ENCODE results near the gene CHST5.
"Not testable (repeated sequence)": the region's sequence is repeated elsewhere in the genome, so short reads cannot be mapped to it uniquely, and the experiment has no call there.

CHST5 gene

DNA sequence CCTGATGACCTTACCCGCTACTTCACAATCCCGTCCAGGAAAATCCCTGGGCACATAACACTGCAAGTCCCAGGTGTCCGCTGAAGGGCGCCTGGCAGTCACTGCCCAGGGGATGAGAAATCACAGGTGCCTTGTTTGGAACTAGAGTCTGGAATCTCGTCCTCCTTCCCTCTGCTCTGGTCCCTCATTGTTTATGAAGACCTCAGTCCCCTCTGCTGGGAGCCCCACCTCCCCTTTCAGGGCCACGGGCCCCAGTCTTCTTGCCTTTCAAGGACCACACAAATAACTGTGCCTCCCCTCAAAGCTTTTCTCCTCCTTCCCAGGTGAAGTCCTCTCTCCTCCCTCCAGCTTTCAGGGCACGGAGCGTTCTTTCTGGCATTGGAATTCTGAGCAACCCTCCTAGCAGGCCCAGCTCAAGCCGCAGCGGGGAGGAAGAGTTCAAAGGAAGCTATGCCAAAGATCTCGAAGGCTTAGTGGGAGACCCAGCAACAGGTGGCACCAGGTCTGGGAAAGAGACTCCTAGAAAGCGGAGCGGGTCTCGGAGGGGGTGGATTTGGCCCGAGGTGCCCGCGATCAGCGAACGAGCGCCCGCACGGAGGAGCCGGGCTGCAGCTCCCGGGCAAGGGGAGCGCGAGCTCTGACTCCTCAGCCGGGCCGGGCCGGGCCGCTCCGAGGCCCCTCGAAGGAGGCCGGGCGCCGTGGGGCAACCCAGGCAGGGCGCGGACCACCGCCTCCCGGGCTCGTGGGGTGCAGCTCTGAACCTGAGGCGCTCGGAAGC, 19.5 kb downstream of the CHST5 start:
- not testable (repeated sequence) for H3K9me3 ChIP-seq (ENCODE audit: low read length); H3K4me1 ChIP-seq (ENCODE audit: insufficient read depth, low read length); H3K36me3 ChIP-seq (ENCODE audit: insufficient read depth, low read length)

DNA sequence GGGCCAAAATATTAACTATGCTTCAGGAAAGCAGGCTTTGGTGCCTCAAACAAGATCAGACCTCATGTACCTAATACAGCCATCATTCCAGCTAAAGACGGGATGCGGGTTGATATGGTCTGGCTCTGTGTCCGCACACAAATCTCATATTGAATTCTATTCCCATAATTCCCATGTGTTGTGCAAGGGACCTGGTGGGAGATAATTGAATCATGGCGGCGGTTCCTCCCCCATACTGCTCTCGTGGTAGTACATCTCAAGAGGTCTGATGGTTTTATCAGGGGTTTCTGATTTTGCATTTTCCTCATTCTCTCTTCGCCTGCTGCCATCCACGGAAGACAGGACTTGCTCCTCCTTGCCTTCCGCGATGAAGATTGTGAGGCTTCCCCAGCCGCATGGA, 21.6 kb downstream of the CHST5 start:
- Histone ChIP-seq H2AFZ (ENCODE audit: low read depth, low read length) (no peak overlapping the region), H3K27me3 (ENCODE audit: insufficient read depth, low read length) (no peaks in the 10 kb centered on the region), H3K36me3 (ENCODE audit: insufficient read depth, low read length) (no peaks in the 10 kb centered on the region), H3K4me1 (ENCODE audit: insufficient read depth, low read length) (peaks cover 4% of the 10 kb centered on the region), H3K4me3 (ENCODE audit: low read length) (no peak overlapping the region), H3K9me3 (ENCODE audit: low read length) (no peaks in the 10 kb centered on the region)

More for the DNA sequence above, 19.5 kb downstream of the CHST5 start:
- Histone ChIP-seq H3K4me3 (ENCODE audit: low read length) (peak overlapping the region; percentile 89), H2AFZ (ENCODE audit: low read depth, low read length) (peak overlapping the region; percentile 82)
- H3K27me3 ChIP-seq (ENCODE audit: insufficient read depth, low read length) = not testable (repeated sequence)

DNA sequence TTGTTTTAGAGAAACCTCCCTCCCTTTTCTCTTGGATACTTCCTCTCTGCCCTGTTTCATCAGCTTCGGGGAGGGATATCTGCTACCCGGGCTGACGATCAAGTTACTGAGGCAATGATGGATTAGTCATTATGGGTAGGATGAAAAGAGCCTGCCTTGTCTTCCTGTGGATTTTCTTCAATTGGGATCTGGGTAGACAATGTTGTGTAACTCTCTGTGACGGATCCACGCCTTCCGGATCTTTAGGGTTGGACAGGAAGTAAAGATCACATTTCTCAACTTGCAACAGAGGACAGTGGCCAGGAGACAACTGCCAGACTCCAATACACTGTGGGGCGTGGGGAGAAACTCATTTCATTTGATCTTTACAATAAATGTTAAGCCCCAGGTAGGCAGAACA, 29.3 kb downstream of the CHST5 start:
- no peaks in the 10 kb centered on the region for H3K27me3 ChIP-seq (ENCODE audit: insufficient read depth, low read length)
- H3K9me3 ChIP-seq (ENCODE audit: low read length) = no peaks in the 10 kb centered on the region
- no peak overlapping the region for H2AFZ ChIP-seq (ENCODE audit: low read depth, low read length)
- no peaks in the 10 kb centered on the region for H3K36me3 ChIP-seq (ENCODE audit: insufficient read depth, low read length)
- H3K4me1 ChIP-seq (ENCODE audit: insufficient read depth, low read length) = peaks cover 4% of the 10 kb centered on the region
- no peak overlapping the region for H3K4me3 ChIP-seq (ENCODE audit: low read length)

GRCh38 chr16:75506107-75506506, 29.8 kb downstream of the CHST5 start:
- H3K4me3 ChIP-seq (ENCODE audit: low read length) = no peak overlapping the region
- H3K9me3 ChIP-seq (ENCODE audit: low read length) = no peaks in the 10 kb centered on the region

DNA sequence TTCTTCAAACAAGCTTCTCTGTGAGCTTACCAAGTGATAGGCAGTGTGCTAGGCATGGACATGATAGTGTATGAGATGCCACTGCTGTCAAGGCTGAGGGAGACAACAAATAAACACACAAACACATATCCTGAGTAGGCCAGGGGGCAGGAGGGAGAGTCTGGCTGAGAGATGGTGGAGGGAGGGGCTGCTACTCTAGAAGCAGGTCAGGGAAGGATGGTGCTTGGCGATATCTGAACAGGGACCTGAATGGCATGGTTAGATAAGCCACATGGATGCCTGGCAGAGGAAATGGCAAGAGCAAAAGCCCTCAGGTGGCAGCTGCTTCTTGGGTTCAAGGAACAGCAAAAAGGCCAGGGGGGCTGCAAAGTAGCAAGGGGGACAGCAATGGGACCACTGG, 32.1 kb downstream of the CHST5 start:
- Histone ChIP-seq H3K4me3 (ENCODE audit: low read length) (no peak overlapping the region), H3K9me3 (ENCODE audit: low read length) (no peaks in the 10 kb centered on the region), H3K4me1 (ENCODE audit: insufficient read depth, low read length) (peaks cover 5% of the 10 kb centered on the region), H2AFZ (ENCODE audit: low read depth, low read length) (no peak overlapping the region), H3K27me3 (ENCODE audit: insufficient read depth, low read length) (no peaks in the 10 kb centered on the region), H3K36me3 (ENCODE audit: insufficient read depth, low read length) (no peaks in the 10 kb centered on the region)

More at GRCh38 chr16:75506107-75506506, 29.8 kb downstream of the CHST5 start:
- Histone ChIP-seq H2AFZ (ENCODE audit: low read depth, low read length) (no peak overlapping the region), H3K36me3 (ENCODE audit: insufficient read depth, low read length) (no peaks in the 10 kb centered on the region), H3K27me3 (ENCODE audit: insufficient read depth, low read length) (no peaks in the 10 kb centered on the region), H3K4me1 (ENCODE audit: insufficient read depth, low read length) (peaks cover 5% of the 10 kb centered on the region)

GRCh38 chr16:75502916-75503605, 32.8 kb downstream of the CHST5 start:
- H3K27me3 ChIP-seq (ENCODE audit: insufficient read depth, low read length) = no peaks in the 10 kb centered on the region
- H3K36me3 ChIP-seq (ENCODE audit: insufficient read depth, low read length) = no peaks in the 10 kb centered on the region
- no peak overlapping the region for H3K4me3 ChIP-seq (ENCODE audit: low read length)
- no peaks in the 10 kb centered on the region for H3K9me3 ChIP-seq (ENCODE audit: low read length)
- no peak overlapping the region for H2AFZ ChIP-seq (ENCODE audit: low read depth, low read length)
- peaks cover 5% of the 10 kb centered on the region for H3K4me1 ChIP-seq (ENCODE audit: insufficient read depth, low read length)

DNA sequence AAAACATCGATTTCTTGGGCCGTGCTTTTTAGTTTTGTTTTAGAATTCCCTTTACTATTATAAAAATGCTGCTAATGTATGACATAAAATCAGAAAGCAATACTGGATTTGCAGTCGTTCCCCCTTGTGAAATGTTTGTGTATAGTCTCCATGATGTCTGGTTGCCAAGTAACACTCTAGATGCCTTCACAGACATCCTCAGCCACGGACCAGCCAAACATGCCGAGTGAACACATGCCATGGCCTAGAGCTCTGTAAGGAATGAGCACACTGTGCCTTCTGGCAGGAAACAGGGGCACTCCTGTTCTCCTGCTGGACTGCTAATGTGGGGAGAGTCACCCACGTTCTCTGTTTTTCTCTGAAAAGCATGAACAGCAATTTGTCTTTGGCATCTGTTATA, 34.1 kb downstream of the CHST5 start:
- not testable (repeated sequence) for H3K9me3 ChIP-seq (ENCODE audit: low read length); H3K4me3 ChIP-seq (ENCODE audit: low read length); H3K36me3 ChIP-seq (ENCODE audit: insufficient read depth, low read length); H3K4me1 ChIP-seq (ENCODE audit: insufficient read depth, low read length); H2AFZ ChIP-seq (ENCODE audit: low read depth, low read length); H3K27me3 ChIP-seq (ENCODE audit: insufficient read depth, low read length)

DNA sequence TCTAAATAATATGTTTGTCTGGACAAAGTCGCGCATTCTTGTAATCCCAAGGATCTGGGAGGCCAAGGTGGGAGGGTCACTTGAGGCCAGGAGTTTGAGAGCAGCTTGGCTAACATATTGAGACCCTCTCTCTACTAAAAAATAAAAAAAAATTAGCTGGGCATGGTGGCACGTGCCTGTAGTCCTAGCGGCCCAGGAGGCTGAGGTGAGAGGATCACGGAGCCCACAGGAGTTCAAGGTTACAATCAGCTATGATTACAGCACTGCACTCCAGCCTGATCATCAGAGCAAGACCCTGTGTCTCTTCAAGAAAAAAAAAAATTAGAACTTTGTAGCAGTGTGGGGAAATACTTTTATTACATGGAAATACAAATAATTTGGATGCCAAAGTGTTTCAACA, 34.5 kb downstream of the CHST5 start:
- no peaks in the 10 kb centered on the region for H3K9me3 ChIP-seq (ENCODE audit: low read length)
- H2AFZ ChIP-seq (ENCODE audit: low read depth, low read length) = no peak overlapping the region
- H3K27me3 ChIP-seq (ENCODE audit: insufficient read depth, low read length) = no peaks in the 10 kb centered on the region
- no peak overlapping the region for H3K4me3 ChIP-seq (ENCODE audit: low read length)
- H3K36me3 ChIP-seq (ENCODE audit: insufficient read depth, low read length) = no peaks in the 10 kb centered on the region
- peaks cover 5% of the 10 kb centered on the region for H3K4me1 ChIP-seq (ENCODE audit: insufficient read depth, low read length)

- H3K4me1 ChIP-seq (ENCODE audit: insufficient read depth, low read length); H3K9me3 ChIP-seq (ENCODE audit: low read length); H2AFZ ChIP-seq (ENCODE audit: low read depth, low read length); H3K36me3 ChIP-seq (ENCODE audit: insufficient read depth, low read length); H3K4me3 ChIP-seq (ENCODE audit: low read length): not testable (repeated sequence)
- peaks cover 18% of the 10 kb centered on the region for H3K27me3 ChIP-seq (ENCODE audit: insufficient read depth, low read length)
These were observed 37.1 kb downstream of the CHST5 start for GRCh38 chr16:75498605-75499322.

- Histone ChIP-seq H3K27me3 (ENCODE audit: insufficient read depth, low read length) (peaks cover 18% of the 10 kb centered on the region), H3K9me3 (ENCODE audit: low read length) (no peaks in the 10 kb centered on the region), H3K4me1 (ENCODE audit: insufficient read depth, low read length) (peaks cover 9% of the 10 kb centered on the region), H3K4me3 (ENCODE audit: low read length) (no peak overlapping the region), H3K36me3 (ENCODE audit: insufficient read depth, low read length) (no peaks in the 10 kb centered on the region), H2AFZ (ENCODE audit: low read depth, low read length) (no peak overlapping the region)
These were observed 38.4 kb downstream of the CHST5 start for GRCh38 chr16:75497558-75497957.

DNA sequence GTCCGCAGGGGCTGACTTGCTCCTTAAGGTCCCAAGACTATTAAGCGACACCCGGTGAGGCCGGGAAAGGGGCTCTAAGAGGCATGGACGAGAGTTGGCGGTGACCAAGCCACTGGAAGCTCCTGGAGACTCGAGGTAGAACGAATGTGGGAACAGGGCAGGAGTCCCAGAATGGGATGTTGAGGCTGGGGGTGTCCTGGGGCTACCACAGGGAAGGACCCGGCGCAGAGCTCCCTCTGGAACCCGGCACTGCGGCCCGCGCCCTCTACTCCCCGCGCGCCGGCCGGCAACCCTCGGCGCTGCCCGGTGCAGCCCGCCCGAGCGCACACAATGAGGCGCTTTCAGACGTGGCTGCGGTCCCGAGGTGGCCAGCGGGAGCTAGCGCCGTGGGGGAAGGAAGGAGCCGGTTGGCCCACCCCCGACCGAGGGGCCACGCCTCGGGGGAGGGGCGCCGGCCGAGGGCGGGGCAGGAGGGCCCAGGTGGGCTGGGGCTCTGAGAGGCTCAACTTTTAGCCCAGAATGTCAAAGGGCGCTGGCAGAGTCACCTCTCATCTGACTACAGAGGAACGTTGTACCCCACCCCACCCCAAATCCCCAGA, 40.7 kb downstream of the CHST5 start, which contains the start of gene CHST6:
TSS of gene CHST6 (minus strand) at position 366 of the 599 bp plus-strand sequence. CDS start 15,613 bp downstream, outside the sequence.
- Histone ChIP-seq H3K36me3 (ENCODE audit: insufficient read depth, low read length) (no peaks in the 10 kb centered on the region), H3K4me3 (ENCODE audit: low read length) (peak within 1 kb of the TSS; percentile 31)

GRCh38 chr16:75494661-75495075, 41.2 kb downstream of the CHST5 start:
- Histone ChIP-seq H3K4me1 (ENCODE audit: insufficient read depth, low read length) (peaks cover 4% of the 10 kb centered on the region), H3K36me3 (ENCODE audit: insufficient read depth, low read length) (no peaks in the 10 kb centered on the region), H3K9me3 (ENCODE audit: low read length) (no peaks in the 10 kb centered on the region), H2AFZ (ENCODE audit: low read depth, low read length) (peak overlapping the region; percentile 60), H3K27me3 (ENCODE audit: insufficient read depth, low read length) (peaks cover 18% of the 10 kb centered on the region), H3K4me3 (ENCODE audit: low read length) (peak overlapping the region; percentile 31)

More for the DNA sequence above, 40.7 kb downstream of the CHST5 start, which contains the start of gene CHST6:
- Histone ChIP-seq H3K27me3 (ENCODE audit: insufficient read depth, low read length) (peaks cover 18% of the 10 kb centered on the region), H2AFZ (ENCODE audit: low read depth, low read length) (peak within 1 kb of the TSS; percentile 60), H3K9me3 (ENCODE audit: low read length) (no peaks in the 10 kb centered on the region), H3K4me1 (ENCODE audit: insufficient read depth, low read length) (peaks cover 4% of the 10 kb centered on the region)

DNA sequence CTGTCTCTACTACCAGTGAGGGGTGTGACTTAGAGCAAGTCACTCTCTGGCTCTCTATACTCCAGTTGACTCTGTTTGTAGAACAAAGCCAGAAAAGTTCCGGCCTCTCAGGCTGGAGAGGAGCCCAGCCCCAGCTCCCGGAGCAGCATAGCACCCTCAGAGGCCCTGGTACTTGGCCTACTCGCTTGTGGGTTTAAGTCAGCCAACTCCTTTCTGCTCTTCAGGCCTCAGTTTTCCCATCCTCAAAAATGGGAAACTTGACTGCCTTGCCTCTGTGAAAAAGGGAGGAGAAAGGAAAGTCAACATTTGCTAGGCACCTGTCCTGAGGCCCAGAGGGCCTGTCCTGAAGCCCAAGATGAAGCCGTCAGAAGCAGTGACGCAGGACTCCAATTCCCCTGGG, 41.7 kb downstream of the CHST5 start:
- Histone ChIP-seq H3K27me3 (ENCODE audit: insufficient read depth, low read length) (peaks cover 18% of the 10 kb centered on the region), H3K9me3 (ENCODE audit: low read length) (no peaks in the 10 kb centered on the region), H2AFZ (ENCODE audit: low read depth, low read length) (no peak overlapping the region), H3K36me3 (ENCODE audit: insufficient read depth, low read length) (no peaks in the 10 kb centered on the region), H3K4me3 (ENCODE audit: low read length) (peak overlapping the region; percentile 31), H3K4me1 (ENCODE audit: insufficient read depth, low read length) (peaks cover 4% of the 10 kb centered on the region)
